Measurements from ENCODE around the gene PSTK.

The PSTK gene

GRCh38 chr10:122980209-122981065 lies at the start of gene PSTK:
Gene PSTK, plus strand, starts transcription at chr10:122980401. Its CDS starts 79 bp downstream, at chr10:122980480.
- no peaks in the 10 kb centered on the region for H3K79me2 ChIP-seq (ENCODE audit: insufficient read depth, low read length)
- H3K27me3 ChIP-seq (ENCODE audit: insufficient read depth, low read length, poor library complexity) = no peaks in the 10 kb centered on the region
- no peaks in the 10 kb centered on the region for H3K9me3 ChIP-seq (ENCODE audit: insufficient read depth, low read length, severe bottlenecking)
- H4K20me1 ChIP-seq (ENCODE audit: insufficient read depth, low read length) = no peaks in the 10 kb centered on the region
- ATAC-seq (ENCODE audit: insufficient read depth, low read depth) (peak; percentile 97), DNase-seq (peak; percentile 90)
- H3K4me3 ChIP-seq (ENCODE audit: low read depth in 1 of 2, low read length in 2 of 2) = peak within 1 kb of the TSS; percentile 35 to 73; a peak in 3 of 4 replicates
- peak within 1 kb of the TSS; percentile 81 for H2AFZ ChIP-seq (ENCODE audit: low read depth, low read length)
- H3K4me2 ChIP-seq (ENCODE audit: insufficient read depth, low read length) = peak within 1 kb of the TSS; percentile 77
- TF ChIP-seq CTCF (IDR thresholded peaks at IDR 0.05; ENCODE audit: borderline replicate concordance, extremely low read depth, low read length, poor library complexity, severe bottlenecking) (peak; percentile 93), EZH2 (IDR thresholded peaks at IDR 0.05; ENCODE audit: borderline replicate concordance, low read depth, low read length, severe bottlenecking) (no peak)
- H3K36me3 ChIP-seq (ENCODE audit: insufficient read depth, low read length) = peaks cover 4% of the 10 kb centered on the region; the same call in 1 of the 2 replicates
- H3K4me1 ChIP-seq (ENCODE audit: insufficient read depth, low read length) = peaks cover 26% of the 10 kb centered on the region
- peak within 1 kb of the TSS; percentile 95 for H3K27ac ChIP-seq (ENCODE audit: low read length)
- H3K9ac ChIP-seq (ENCODE audit: low read depth, low read length) = peak within 1 kb of the TSS; percentile 79

DNA sequence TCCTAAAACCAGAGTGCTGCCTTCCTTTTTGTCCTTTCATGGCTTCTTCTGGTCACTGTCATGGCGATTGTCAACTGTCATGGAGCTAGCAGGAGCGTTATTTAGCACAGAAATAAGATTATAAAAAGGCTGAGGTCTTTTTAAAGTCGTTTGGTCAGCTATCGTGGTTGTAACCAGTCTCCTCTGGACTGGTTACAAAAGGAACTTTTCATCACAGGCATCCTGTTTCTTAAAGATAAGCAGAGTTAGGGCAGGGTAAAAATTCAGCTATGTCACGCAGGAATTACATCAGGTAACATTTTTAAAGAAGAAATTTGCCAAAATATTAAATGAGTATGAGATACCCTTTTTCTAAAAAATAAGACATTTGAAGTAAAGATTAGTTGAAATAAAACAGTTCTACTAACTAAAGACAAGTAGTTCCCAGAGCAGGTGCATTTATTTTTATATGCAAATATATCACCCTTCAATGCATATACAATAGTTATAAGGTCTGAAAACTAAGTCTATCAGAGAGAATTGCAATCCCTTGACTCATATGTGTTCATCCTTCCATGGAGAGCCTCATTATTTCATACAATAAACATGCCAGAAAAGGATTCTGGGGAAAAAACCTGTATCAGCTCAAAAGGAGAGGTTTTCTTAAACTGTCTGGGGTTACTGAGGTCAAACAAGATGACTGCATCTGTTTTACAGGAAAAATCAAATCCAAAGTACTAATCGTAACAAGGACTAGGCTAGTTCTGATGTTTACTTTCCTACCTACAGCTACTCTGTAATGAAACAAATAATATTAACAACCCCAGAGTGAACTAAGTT lies 48.9 kb upstream of the PSTK start:
- no peak overlapping the region for H3K27ac ChIP-seq (ENCODE audit: low read length)
- H2AFZ ChIP-seq (ENCODE audit: low read depth, low read length) = no peak overlapping the region
- no peaks in the 10 kb centered on the region for H3K4me1 ChIP-seq (ENCODE audit: insufficient read depth, low read length)
- peaks cover 17% of the 10 kb centered on the region; the same call in 1 of the 2 replicates for H3K36me3 ChIP-seq (ENCODE audit: insufficient read depth, low read length)
- ATAC-seq (ENCODE audit: insufficient read depth, low read depth) (no peak), DNase-seq (no peak)
- no peak overlapping the region for H3K4me3 ChIP-seq (ENCODE audit: low read depth in 1 of 2, low read length in 2 of 2)
- no peaks in the 10 kb centered on the region for H4K20me1 ChIP-seq (ENCODE audit: insufficient read depth, low read length)
- H3K27me3 ChIP-seq (ENCODE audit: insufficient read depth, low read length, poor library complexity) = no peaks in the 10 kb centered on the region
- TF ChIP-seq EZH2 (IDR thresholded peaks at IDR 0.05; ENCODE audit: borderline replicate concordance, low read depth, low read length, severe bottlenecking) = no peak
- no peak for TF ChIP-seq CTCF (IDR thresholded peaks at IDR 0.05; ENCODE audit: borderline replicate concordance, extremely low read depth, low read length, poor library complexity, severe bottlenecking)
- H3K9ac ChIP-seq (ENCODE audit: low read depth, low read length) = no peak overlapping the region
- H3K9me3 ChIP-seq (ENCODE audit: insufficient read depth, low read length, severe bottlenecking) = no peaks in the 10 kb centered on the region
- no peak overlapping the region for H3K4me2 ChIP-seq (ENCODE audit: insufficient read depth, low read length)
- no peaks in the 10 kb centered on the region for H3K79me2 ChIP-seq (ENCODE audit: insufficient read depth, low read length)

DNA sequence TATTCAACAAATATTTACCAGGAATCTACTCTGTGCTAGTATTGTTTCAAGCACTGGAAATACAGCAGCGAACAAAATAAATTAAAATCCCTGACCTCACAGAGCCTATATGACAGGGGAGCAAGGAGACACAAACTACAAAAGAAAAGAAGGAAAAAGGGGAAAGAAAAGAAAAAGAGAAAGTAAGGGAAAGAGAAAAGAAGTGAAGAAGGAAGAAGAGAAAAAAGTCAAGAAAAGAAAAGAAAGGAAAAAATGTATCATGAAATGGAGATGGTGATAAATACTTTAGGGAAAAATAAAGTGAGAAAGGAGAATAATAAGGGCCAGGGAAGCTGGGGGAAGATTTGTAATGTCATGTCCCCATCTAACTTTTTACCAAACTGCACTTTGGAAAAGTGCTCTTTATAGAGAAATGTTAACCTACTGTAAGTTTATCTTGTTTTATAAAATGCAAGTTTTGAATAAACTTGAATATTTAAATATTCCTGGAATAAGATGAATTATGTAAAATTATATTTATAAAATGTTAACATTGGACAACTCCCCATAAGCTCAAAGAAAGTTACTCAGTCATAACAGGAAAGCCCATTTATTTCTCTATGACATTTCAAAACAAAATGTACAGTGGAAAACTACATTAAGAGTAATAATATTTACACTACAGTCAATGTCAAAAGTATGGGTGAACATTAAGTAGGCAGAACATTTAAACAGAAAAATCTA lies 40.9 kb upstream of the PSTK start:
- Histone ChIP-seq H3K4me3 (ENCODE audit: low read depth in 1 of 2, low read length in 2 of 2) (no peak overlapping the region), H4K20me1 (ENCODE audit: insufficient read depth, low read length) (no peaks in the 10 kb centered on the region), H3K27ac (ENCODE audit: low read length) (no peak overlapping the region), H2AFZ (ENCODE audit: low read depth, low read length) (no peak overlapping the region), H3K9me3 (ENCODE audit: insufficient read depth, low read length, severe bottlenecking) (no peaks in the 10 kb centered on the region), H3K4me1 (ENCODE audit: insufficient read depth, low read length) (no peaks in the 10 kb centered on the region), H3K27me3 (ENCODE audit: insufficient read depth, low read length, poor library complexity) (no peaks in the 10 kb centered on the region), H3K4me2 (ENCODE audit: insufficient read depth, low read length) (no peak overlapping the region), H3K36me3 (ENCODE audit: insufficient read depth, low read length) (peaks cover 38% of the 10 kb centered on the region; the same call in 1 of the 2 replicates), H3K9ac (ENCODE audit: low read depth, low read length) (no peak overlapping the region), H3K79me2 (ENCODE audit: insufficient read depth, low read length) (no peaks in the 10 kb centered on the region)
- ATAC-seq (ENCODE audit: insufficient read depth, low read depth) = no peak
- TF ChIP-seq EZH2 (IDR thresholded peaks at IDR 0.05; ENCODE audit: borderline replicate concordance, low read depth, low read length, severe bottlenecking) (no peak), CTCF (IDR thresholded peaks at IDR 0.05; ENCODE audit: borderline replicate concordance, extremely low read depth, low read length, poor library complexity, severe bottlenecking) (no peak)
- no peak for DNase-seq
